22Rv1 (cell line): ENCODE data around the gene RASGRF1.

Experiments
- CTCF ChIP-seq: fragments of 450-650 bp; IDR thresholded peaks from 2 replicates; pipeline ENCODE4 v1.5.1; 2017; ENCODE audit warnings: mild to moderate bottlenecking
- ZFX ChIP-seq: fragments of 450-650 bp; IDR thresholded peaks from 2 replicates; pipeline ENCODE4 v1.6.1; 2017; ENCODE audit warnings: antibody characterized with exemption, borderline replicate concordance

- TF ChIP-seq CTCF: no peak
- no peak for TF ChIP-seq ZFX
Measured at GRCh38 chr15:78943692-78944091, 146.9 kb downstream of the RASGRF1 start.
